ENCODE data around the gene ZNF839. TPM values are rescaled to one million over a fixed set of nuclear protein-coding genes. Genes with fewer than 3 reads are reported as not detected.

ZNF839 gene
- total RNA-seq, 4 donors from 2014 or later: 4.7 to 7.2 (median 6.1) TPM

DNA sequence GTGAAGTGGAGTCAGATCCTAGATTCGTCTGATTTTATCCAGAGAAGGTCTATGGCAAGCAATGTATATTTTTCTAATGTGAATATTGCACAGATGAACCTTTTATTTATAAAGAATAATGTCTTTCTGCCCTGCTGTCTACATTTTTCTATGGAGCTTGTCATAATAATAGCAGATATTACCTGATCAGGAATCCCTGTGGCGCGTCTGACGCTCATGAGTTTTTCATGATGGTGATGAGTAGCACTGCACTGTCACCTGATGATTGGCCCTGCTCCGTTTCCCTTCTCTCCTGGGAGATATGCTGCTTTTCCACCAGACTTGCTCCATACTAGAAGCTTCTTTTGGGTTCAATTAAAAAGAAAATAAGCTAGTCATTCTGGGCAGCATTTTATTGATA lies 22.7 kb downstream of the ZNF839 start:
- TF ChIP-seq POLR2A (IDR thresholded peaks at IDR 0.05): no peak
- TF ChIP-seq, protein P1, sequence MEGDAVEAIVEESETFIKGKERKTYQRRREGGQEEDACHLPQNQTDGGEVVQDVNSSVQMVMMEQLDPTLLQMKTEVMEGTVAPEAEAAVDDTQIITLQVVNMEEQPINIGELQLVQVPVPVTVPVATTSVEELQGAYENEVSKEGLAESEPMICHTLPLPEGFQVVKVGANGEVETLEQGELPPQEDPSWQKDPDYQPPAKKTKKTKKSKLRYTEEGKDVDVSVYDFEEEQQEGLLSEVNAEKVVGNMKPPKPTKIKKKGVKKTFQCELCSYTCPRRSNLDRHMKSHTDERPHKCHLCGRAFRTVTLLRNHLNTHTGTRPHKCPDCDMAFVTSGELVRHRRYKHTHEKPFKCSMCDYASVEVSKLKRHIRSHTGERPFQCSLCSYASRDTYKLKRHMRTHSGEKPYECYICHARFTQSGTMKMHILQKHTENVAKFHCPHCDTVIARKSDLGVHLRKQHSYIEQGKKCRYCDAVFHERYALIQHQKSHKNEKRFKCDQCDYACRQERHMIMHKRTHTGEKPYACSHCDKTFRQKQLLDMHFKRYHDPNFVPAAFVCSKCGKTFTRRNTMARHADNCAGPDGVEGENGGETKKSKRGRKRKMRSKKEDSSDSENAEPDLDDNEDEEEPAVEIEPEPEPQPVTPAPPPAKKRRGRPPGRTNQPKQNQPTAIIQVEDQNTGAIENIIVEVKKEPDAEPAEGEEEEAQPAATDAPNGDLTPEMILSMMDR (IDR thresholded peaks at IDR 0.05): no peak
- intact Hi-C loops (cut with DNase I): no loop called here
- Histone ChIP-seq H3K36me3 (peaks cover 0 to 96% (median 29%) of the 10 kb centered on the region in 3 donors), H3K27ac (no peak overlapping the region), H3K9me3 (no peaks in the 10 kb centered on the region), H3K4me1 (no peaks in the 10 kb centered on the region), H3K27me3 (no peaks in the 10 kb centered on the region), H3K4me3 (no peak overlapping the region)
- WGBS, 2 donors: 85 to 88% methylated on average over 5 of the region's 5 CpGs
- no peak for DNase-seq

DNA sequence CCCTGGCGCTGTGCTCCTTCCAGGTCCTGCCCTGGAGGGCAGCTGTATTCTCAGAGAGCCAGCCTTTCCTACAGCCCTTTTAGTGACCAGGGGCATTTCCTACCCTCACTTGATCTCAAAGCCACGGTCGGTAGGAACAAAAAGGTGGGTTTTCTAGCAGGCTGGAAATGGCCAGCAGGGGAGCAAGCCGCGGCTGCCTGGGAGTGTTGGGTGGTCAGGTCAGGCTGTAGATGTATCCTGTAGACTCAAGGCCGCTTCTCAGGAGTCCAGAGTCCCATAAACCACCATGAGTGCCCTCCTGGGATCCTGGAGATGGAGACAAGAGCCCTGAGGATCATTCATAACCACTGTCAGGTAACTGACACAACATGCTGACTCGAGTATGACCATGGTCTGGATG lies 24.5 kb downstream of the ZNF839 start:
- Histone ChIP-seq H3K4me1 (no peaks in the 10 kb centered on the region), H3K9me3 (no peaks in the 10 kb centered on the region), H3K27ac (no peak overlapping the region), H3K4me3 (no peak overlapping the region), H3K36me3 (peaks cover 0 to 99% (median 46%) of the 10 kb centered on the region in 3 donors), H3K27me3 (no peaks in the 10 kb centered on the region)
- TF ChIP-seq POLR2A (IDR thresholded peaks at IDR 0.05): no peak
- TF ChIP-seq, protein P1 (IDR thresholded peaks at IDR 0.05): no peak
- 86 to 92% methylated on average over 4 to 5 of the region's 7 CpGs for WGBS, 2 donors
- intact Hi-C loops (cut with DNase I): no loop called here
- no peak for DNase-seq

DNA sequence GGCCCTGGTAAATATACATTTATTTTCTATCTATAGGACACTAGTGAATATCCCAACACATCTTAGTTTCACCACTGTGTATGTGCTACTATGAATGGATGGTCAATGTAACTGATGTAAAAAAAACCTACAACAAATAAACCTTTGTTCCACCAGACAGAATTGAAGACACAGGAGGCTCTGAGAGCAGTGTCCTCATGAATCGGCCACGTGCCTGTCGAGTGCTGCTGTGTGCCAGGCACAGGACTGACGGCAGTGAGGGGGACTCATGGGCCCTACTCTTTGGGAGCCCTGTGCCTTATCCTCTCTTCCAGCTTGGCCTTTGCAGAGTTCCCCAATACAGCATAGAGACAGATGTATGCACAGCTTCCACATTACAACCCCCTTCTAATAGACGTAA lies 24.9 kb downstream of the ZNF839 start:
- Histone ChIP-seq H3K27ac (no peak overlapping the region), H3K4me1 (no peaks in the 10 kb centered on the region), H3K27me3 (no peaks in the 10 kb centered on the region), H3K4me3 (no peak overlapping the region), H3K9me3 (no peaks in the 10 kb centered on the region), H3K36me3 (peaks cover 0 to 99% (median 47%) of the 10 kb centered on the region in 3 donors)
- DNase-seq: no peak
- 86 to 92% methylated on average over 2 to 5 of the region's 5 CpGs for WGBS, 2 donors
- intact Hi-C loops (cut with DNase I): no loop called here
- TF ChIP-seq POLR2A (IDR thresholded peaks at IDR 0.05): no peak
- TF ChIP-seq, protein P1 (IDR thresholded peaks at IDR 0.05): no peak

- DNase-seq: no peak
- H3K36me3 ChIP-seq: peaks cover 0 to 100% (median 51%) of the 10 kb centered on the region in 3 donors
- H3K27ac ChIP-seq: no peak overlapping the region
- intact Hi-C loops (cut with DNase I): no loop called here
- no peaks in the 10 kb centered on the region for H3K27me3 ChIP-seq
- WGBS, 2 donors: 81 to 86% methylated on average over 2 to 3 of the region's 3 CpGs
- H3K9me3 ChIP-seq: no peaks in the 10 kb centered on the region
- H3K4me3 ChIP-seq: no peak overlapping the region
- no peak for TF ChIP-seq POLR2A (IDR thresholded peaks at IDR 0.05)
- TF ChIP-seq, protein P1 (IDR thresholded peaks at IDR 0.05): no peak
- H3K4me1 ChIP-seq: no peaks in the 10 kb centered on the region
These were observed 25.7 kb downstream of the ZNF839 start for GRCh38 chr14:102345232-102345631.

- intact Hi-C loops (cut with DNase I): no loop called here
- DNase-seq: no peak
- H3K36me3 ChIP-seq: peaks cover 0 to 100% (median 51%) of the 10 kb centered on the region in 3 donors
- H3K9me3 ChIP-seq: no peaks in the 10 kb centered on the region
- no peak overlapping the region for H3K27ac ChIP-seq
- TF ChIP-seq POLR2A (IDR thresholded peaks at IDR 0.05): no peak
- TF ChIP-seq, protein P1 (IDR thresholded peaks at IDR 0.05): no peak
- 90 to 98% methylated on average over 4 of the region's 4 CpGs for WGBS, 2 donors
- no peak overlapping the region for H3K4me3 ChIP-seq
- peaks cover 0 to 1% (median 0%) of the 10 kb centered on the region in 3 donors for H3K4me1 ChIP-seq
- no peaks in the 10 kb centered on the region for H3K27me3 ChIP-seq
These were observed 27.1 kb downstream of the ZNF839 start for GRCh38 chr14:102346645-102347044.
